ENCODE results near the gene PLEKHM3.

PLEKHM3 gene

GRCh38 chr2:207995887-207996286 is 29.4 kb downstream of the PLEKHM3 start:
- Histone ChIP-seq H4K20me1 (ENCODE audit: insufficient read depth, low read length, poor library complexity, severe bottlenecking) (no peaks in the 10 kb centered on the region), H2AFZ (ENCODE audit: low read length) (no peak overlapping the region), H3K4me3 (ENCODE audit: low read length, poor library complexity, severe bottlenecking) (no peak overlapping the region), H3K9me3 (ENCODE audit: insufficient read depth, low read depth, low read length) (no peaks in the 10 kb centered on the region), H3K36me3 (ENCODE audit: insufficient read depth, low read length) (peaks cover 15% of the 10 kb centered on the region; the same call in 1 of the 2 replicates), H3K9ac (ENCODE audit: low read depth, low read length, poor library complexity, severe bottlenecking) (no peak overlapping the region), H3F3A (ENCODE audit: low read depth) (no peaks in the 10 kb centered on the region), H3K9me2 (replicated peaks; ENCODE audit: low read depth, low read length) (no peaks in the 10 kb centered on the region), H3K4me1 (ENCODE audit: insufficient read depth, low read length, poor library complexity, severe bottlenecking) (no peaks in the 10 kb centered on the region), H3K4me2 (ENCODE audit: low read depth, low read length, poor library complexity, severe bottlenecking) (no peak overlapping the region), H3K79me2 (ENCODE audit: insufficient read depth, low read length) (no peaks in the 10 kb centered on the region; the same call in 1 of the 2 replicates), H3K27me3 (ENCODE audit: insufficient read depth, low read length, poor library complexity, severe bottlenecking) (no peaks in the 10 kb centered on the region)
- TF ChIP-seq EZH2phosphoT487 (IDR thresholded peaks at IDR 0.05; ENCODE audit: borderline replicate concordance) = no peak
- TF ChIP-seq CTCF (conservative IDR thresholded peaks at IDR 0.05; ENCODE audit: low read length) = no peak

GRCh38 chr2:207993151-207993763 is 32.1 kb downstream of the PLEKHM3 start:
- Histone ChIP-seq H3K9me2 (replicated peaks; ENCODE audit: low read depth, low read length) (no peaks in the 10 kb centered on the region), H2AFZ (ENCODE audit: low read length) (no peak overlapping the region), H3K4me1 (ENCODE audit: insufficient read depth, low read length, poor library complexity, severe bottlenecking) (no peaks in the 10 kb centered on the region), H3K9me3 (ENCODE audit: insufficient read depth, low read depth, low read length) (no peaks in the 10 kb centered on the region), H3K36me3 (ENCODE audit: insufficient read depth, low read length) (no peaks in the 10 kb centered on the region), H3K4me2 (ENCODE audit: low read depth, low read length, poor library complexity, severe bottlenecking) (no peak overlapping the region), H3K27me3 (ENCODE audit: insufficient read depth, low read length, poor library complexity, severe bottlenecking) (no peaks in the 10 kb centered on the region), H3K4me3 (ENCODE audit: low read length, poor library complexity, severe bottlenecking) (no peak overlapping the region), H3F3A (ENCODE audit: low read depth) (no peaks in the 10 kb centered on the region), H4K20me1 (ENCODE audit: insufficient read depth, low read length, poor library complexity, severe bottlenecking) (no peaks in the 10 kb centered on the region), H3K79me2 (ENCODE audit: insufficient read depth, low read length) (no peaks in the 10 kb centered on the region; the same call in 1 of the 2 replicates), H3K9ac (ENCODE audit: low read depth, low read length, poor library complexity, severe bottlenecking) (no peak overlapping the region)
- TF ChIP-seq EZH2phosphoT487 (IDR thresholded peaks at IDR 0.05; ENCODE audit: borderline replicate concordance) = no peak
- no peak for TF ChIP-seq CTCF (conservative IDR thresholded peaks at IDR 0.05; ENCODE audit: low read length)

- TF ChIP-seq CTCF (conservative IDR thresholded peaks at IDR 0.05; ENCODE audit: low read length) = no peak
- no peak for TF ChIP-seq EZH2phosphoT487 (IDR thresholded peaks at IDR 0.05; ENCODE audit: borderline replicate concordance)
- Histone ChIP-seq H2AFZ (ENCODE audit: low read length) (no peak overlapping the region), H3K4me2 (ENCODE audit: low read depth, low read length, poor library complexity, severe bottlenecking) (no peak overlapping the region), H3K4me1 (ENCODE audit: insufficient read depth, low read length, poor library complexity, severe bottlenecking) (peaks cover 4% of the 10 kb centered on the region), H3K36me3 (ENCODE audit: insufficient read depth, low read length) (no peaks in the 10 kb centered on the region), H3K79me2 (ENCODE audit: insufficient read depth, low read length) (no peaks in the 10 kb centered on the region; the same call in 1 of the 2 replicates), H3K9ac (ENCODE audit: low read depth, low read length, poor library complexity, severe bottlenecking) (no peak overlapping the region), H3K9me2 (replicated peaks; ENCODE audit: low read depth, low read length) (no peaks in the 10 kb centered on the region), H3F3A (ENCODE audit: low read depth) (no peaks in the 10 kb centered on the region), H3K4me3 (ENCODE audit: low read length, poor library complexity, severe bottlenecking) (no peak overlapping the region), H3K27me3 (ENCODE audit: insufficient read depth, low read length, poor library complexity, severe bottlenecking) (no peaks in the 10 kb centered on the region), H3K9me3 (ENCODE audit: insufficient read depth, low read depth, low read length) (no peaks in the 10 kb centered on the region), H4K20me1 (ENCODE audit: insufficient read depth, low read length, poor library complexity, severe bottlenecking) (no peaks in the 10 kb centered on the region)
Observed at GRCh38 chr2:207991944-207992343, 33.4 kb downstream of the PLEKHM3 start.
